Left ventricle myocardium inferior (tissue), 1 donor: Measurements from ENCODE around the gene PCAT6. TPM values are rescaled to one million over a fixed set of nuclear protein-coding genes. Genes with fewer than 3 reads are reported as not detected.

ENCODE experiments used
- DNase-seq: peaks from one replicate; pipeline ENCODE4 v3.0.0-alpha.2; 2020
- H3K27ac ChIP-seq: fragments of 200-600 bp; replicated peaks from 2 replicates; pipeline ENCODE4 v1.8.0; 2021
- H3K27me3 ChIP-seq: fragments of 200-600 bp; 2 replicates; pipeline ENCODE4 v1.8.0; 2021; ENCODE audit warnings: low read depth
- H3K36me3 ChIP-seq: fragments of 200-600 bp; 2 replicates; pipeline ENCODE4 v1.8.0; 2021
- H3K4me1 ChIP-seq: fragments of 200-600 bp; 2 replicates; pipeline ENCODE4 v1.8.0; 2021
- H3K4me3 ChIP-seq: fragments of 200-600 bp; 2 replicates; pipeline ENCODE4 v1.8.0; 2021; ENCODE audit warnings: mild to moderate bottlenecking, moderate library complexity
- H3K9me3 ChIP-seq: fragments of 200-600 bp; replicated peaks from 2 replicates; pipeline ENCODE4 v1.8.0; 2021
- intact Hi-C: fragments of 100-400 bp; cut with micrococcal nuclease; formaldehyde crosslinking; loops from one replicate; pipeline ENCODE4 v1.11.0; 2022
- total RNA-seq: library from RNA; stranded (reverse); fragmentation: NEBNext Ultra II Directional; extraction: Animal tissue kit (Norgen Biotek cat#: 25700); gene quantifications from one replicate; pipeline ENCODE4 v1.2.1, GENCODE V29; 2021
- TF ChIP-seq, protein P1 (sequence below): fragments of 200-600 bp; IDR thresholded peaks from 2 replicates; pipeline ENCODE4 v1.8.0; 2021; ENCODE audit warnings: antibody characterized with exemption, mild to moderate bottlenecking, borderline replicate concordance
- donor health status: DM: no; HTN: yes; CAD: no; lungs with severe emphysema.

Gene PCAT6
- total RNA-seq, 1 donor from 2014 or later, result 1.0 TPM

GRCh38 chr1:202802998-202803932, 7.5 kb upstream of the PCAT6 start:
- Histone ChIP-seq H3K4me1 (peaks cover 44% of the 10 kb centered on the region), H3K4me3 (no peak overlapping the region), H3K36me3 (no peaks in the 10 kb centered on the region), H3K27me3 (no peaks in the 10 kb centered on the region), H3K9me3 (no peaks in the 10 kb centered on the region), H3K27ac (no peak overlapping the region)
- TF ChIP-seq, protein P1, sequence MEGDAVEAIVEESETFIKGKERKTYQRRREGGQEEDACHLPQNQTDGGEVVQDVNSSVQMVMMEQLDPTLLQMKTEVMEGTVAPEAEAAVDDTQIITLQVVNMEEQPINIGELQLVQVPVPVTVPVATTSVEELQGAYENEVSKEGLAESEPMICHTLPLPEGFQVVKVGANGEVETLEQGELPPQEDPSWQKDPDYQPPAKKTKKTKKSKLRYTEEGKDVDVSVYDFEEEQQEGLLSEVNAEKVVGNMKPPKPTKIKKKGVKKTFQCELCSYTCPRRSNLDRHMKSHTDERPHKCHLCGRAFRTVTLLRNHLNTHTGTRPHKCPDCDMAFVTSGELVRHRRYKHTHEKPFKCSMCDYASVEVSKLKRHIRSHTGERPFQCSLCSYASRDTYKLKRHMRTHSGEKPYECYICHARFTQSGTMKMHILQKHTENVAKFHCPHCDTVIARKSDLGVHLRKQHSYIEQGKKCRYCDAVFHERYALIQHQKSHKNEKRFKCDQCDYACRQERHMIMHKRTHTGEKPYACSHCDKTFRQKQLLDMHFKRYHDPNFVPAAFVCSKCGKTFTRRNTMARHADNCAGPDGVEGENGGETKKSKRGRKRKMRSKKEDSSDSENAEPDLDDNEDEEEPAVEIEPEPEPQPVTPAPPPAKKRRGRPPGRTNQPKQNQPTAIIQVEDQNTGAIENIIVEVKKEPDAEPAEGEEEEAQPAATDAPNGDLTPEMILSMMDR, result no peak
- DNase-seq, result no peak
- intact Hi-C loops, result no loop called here

DNA sequence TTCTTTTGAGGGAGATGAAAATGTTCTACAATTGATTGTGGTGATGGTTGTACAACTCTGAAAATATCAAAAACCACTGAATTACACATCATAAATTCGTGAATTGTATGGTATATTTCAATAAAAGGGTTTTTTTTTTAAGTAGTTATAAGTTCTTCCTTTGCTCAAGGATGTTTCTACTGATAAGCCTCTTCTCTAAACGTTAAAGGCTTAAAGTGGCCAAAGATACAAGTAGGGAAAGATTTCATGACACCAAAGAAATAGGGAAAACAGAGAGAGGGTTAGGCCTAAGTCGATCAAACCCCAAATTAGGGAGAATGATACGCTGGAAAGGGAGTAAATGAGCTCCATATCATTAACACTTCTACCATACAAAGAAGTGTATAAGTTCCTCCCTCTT, 6.6 kb upstream of the PCAT6 start:
- Histone ChIP-seq H3K36me3 (no peaks in the 10 kb centered on the region), H3K27me3 (no peaks in the 10 kb centered on the region), H3K9me3 (no peaks in the 10 kb centered on the region), H3K4me3 (no peak overlapping the region), H3K27ac (no peak overlapping the region), H3K4me1 (peaks cover 53% of the 10 kb centered on the region)
- TF ChIP-seq, protein P1, result no peak
- DNase-seq, result no peak
- intact Hi-C loops, result no loop called here

- Histone ChIP-seq H3K4me3 (peak overlapping the region; percentile 100), H3K27ac (peak overlapping the region; percentile 81), H3K9me3 (no peaks in the 10 kb centered on the region), H3K36me3 (no peaks in the 10 kb centered on the region), H3K27me3 (no peaks in the 10 kb centered on the region), H3K4me1 (peaks cover 71% of the 10 kb centered on the region)
- TF ChIP-seq, protein P1, result no peak
- intact Hi-C loops, result no loop called here
- DNase-seq, result no peak
These were observed 4.6 kb upstream of the PCAT6 start for GRCh38 chr1:202805886-202806844.

- Histone ChIP-seq H3K4me3 (peak overlapping the region; percentile 100), H3K27me3 (no peaks in the 10 kb centered on the region), H3K4me1 (peaks cover 77% of the 10 kb centered on the region), H3K9me3 (no peaks in the 10 kb centered on the region), H3K27ac (peak overlapping the region; percentile 81), H3K36me3 (no peaks in the 10 kb centered on the region)
- DNase-seq, result peak; percentile 18
- intact Hi-C loops, result no loop called here
- TF ChIP-seq, protein P1, result no peak
These were observed 3.8 kb upstream of the PCAT6 start for GRCh38 chr1:202806845-202807450.

DNA sequence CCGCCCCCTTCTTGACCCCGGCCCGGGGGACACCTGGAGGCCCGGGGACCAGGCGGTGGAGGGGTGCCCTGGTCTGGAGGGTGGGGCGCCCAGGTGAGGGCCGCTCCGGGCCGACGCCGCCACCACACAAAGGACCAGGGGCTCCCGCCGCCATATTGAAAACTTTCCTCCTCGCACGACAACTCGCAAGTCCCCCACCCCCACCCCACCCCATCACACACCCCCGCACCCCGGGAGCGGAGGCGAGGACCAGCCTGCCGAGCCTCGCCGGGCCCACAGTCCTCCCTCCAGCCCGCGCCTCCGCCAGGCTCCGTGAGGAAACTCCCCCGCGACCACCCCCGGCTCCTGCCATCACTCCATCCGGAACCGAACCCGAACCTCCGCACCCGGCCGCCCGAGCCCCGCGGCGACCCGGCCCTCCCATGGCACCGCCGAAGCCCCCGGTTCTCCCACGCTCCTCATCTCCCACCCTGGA, 3.3 kb upstream of the PCAT6 start:
- H3K36me3 ChIP-seq, result no peaks in the 10 kb centered on the region
- no peaks in the 10 kb centered on the region for H3K27me3 ChIP-seq
- peak; percentile 25 for DNase-seq
- H3K4me1 ChIP-seq, result peaks cover 77% of the 10 kb centered on the region
- H3K27ac ChIP-seq, result peak overlapping the region; percentile 81
- H3K9me3 ChIP-seq, result no peaks in the 10 kb centered on the region
- peak overlapping the region; percentile 100 for H3K4me3 ChIP-seq
- TF ChIP-seq, protein P1, result no peak
- intact Hi-C loops, result no loop called here
